KMS-11 (cell line): ENCODE data around the gene MACROD2.

Experiments
- H2AFZ ChIP-seq: fragments of 200-600 bp; sonication (generic); 2 replicates; pipeline ENCODE4 v1.6.1; 2016; ENCODE audit warnings: antibody characterized with exemption, mixed run types, low read depth
- H3K27ac ChIP-seq: fragments of 200-600 bp; sonication (generic); 2 replicates; pipeline ENCODE4 v1.6.1; 2016; ENCODE audit warnings: mild to moderate bottlenecking, mixed run types
- H3K27me3 ChIP-seq: fragments of 200-600 bp; sonication (generic); 2 replicates; pipeline ENCODE4 v1.6.1; 2017; ENCODE audit warnings: mild to moderate bottlenecking, low read depth, mixed run types, moderate library complexity; ENCODE audit not compliant: insufficient read depth
- H3K36me3 ChIP-seq: fragments of 200-600 bp; sonication (generic); 2 replicates; pipeline ENCODE4 v1.6.1; 2017; ENCODE audit warnings: mild to moderate bottlenecking, mixed run types; ENCODE audit not compliant: insufficient read depth
- H3K4me1 ChIP-seq: fragments of 200-600 bp; sonication (generic); 2 replicates; pipeline ENCODE4 v1.6.1; 2016; ENCODE audit warnings: mild to moderate bottlenecking, low read depth, mixed run types; ENCODE audit not compliant: poor library complexity, severe bottlenecking
- H3K4me2 ChIP-seq: fragments of 200-600 bp; sonication (generic); 2 replicates; pipeline ENCODE4 v1.7.0; 2016; ENCODE audit warnings: mild to moderate bottlenecking, mixed run types
- H3K4me3 ChIP-seq: fragments of 200-600 bp; sonication (generic); IDR thresholded peaks from 2 replicates; pipeline ENCODE4 v1.6.1; 2017; ENCODE audit warnings: low read depth, low read length, mixed read lengths; ENCODE audit not compliant: insufficient read depth
- H3K79me2 ChIP-seq: fragments of 200-600 bp; sonication (generic); 2 replicates; pipeline ENCODE4 v1.6.1; 2016; ENCODE audit warnings: low read depth, mixed run types; ENCODE audit not compliant: insufficient read depth
- H3K9ac ChIP-seq: fragments of 200-600 bp; sonication (generic); 2 replicates; pipeline ENCODE4 v1.6.1; 2016; ENCODE audit warnings: mild to moderate bottlenecking, mixed run types
- H4K20me1 ChIP-seq: fragments of 200-600 bp; sonication (generic); 2 replicates; pipeline ENCODE4 v1.6.1; 2016; ENCODE audit warnings: mild to moderate bottlenecking, mixed run types; ENCODE audit not compliant: insufficient read depth
- TF ChIP-seq, protein P1 (sequence below): fragments of 200-600 bp; sonication (generic); conservative IDR thresholded peaks from 2 replicates; pipeline ENCODE4 v1.6.1; 2017; ENCODE audit warnings: low read depth, mild to moderate bottlenecking, antibody characterized with exemption, low read length, moderate library complexity, mixed read lengths

Gene MACROD2

GRCh38 chr20:14913896-14914620 lies 918.7 kb downstream of the MACROD2 start:
- Histone ChIP-seq H4K20me1 (no peaks in the 10 kb centered on the region), H3K36me3 (no peaks in the 10 kb centered on the region), H3K27me3 (no peaks in the 10 kb centered on the region), H3K4me3 (no peak overlapping the region), H2AFZ (no peak overlapping the region), H3K4me1 (no peaks in the 10 kb centered on the region), H3K4me2 (no peak overlapping the region), H3K9ac (no peak overlapping the region), H3K79me2 (no peaks in the 10 kb centered on the region), H3K27ac (no peak overlapping the region)
- TF ChIP-seq, protein P1, sequence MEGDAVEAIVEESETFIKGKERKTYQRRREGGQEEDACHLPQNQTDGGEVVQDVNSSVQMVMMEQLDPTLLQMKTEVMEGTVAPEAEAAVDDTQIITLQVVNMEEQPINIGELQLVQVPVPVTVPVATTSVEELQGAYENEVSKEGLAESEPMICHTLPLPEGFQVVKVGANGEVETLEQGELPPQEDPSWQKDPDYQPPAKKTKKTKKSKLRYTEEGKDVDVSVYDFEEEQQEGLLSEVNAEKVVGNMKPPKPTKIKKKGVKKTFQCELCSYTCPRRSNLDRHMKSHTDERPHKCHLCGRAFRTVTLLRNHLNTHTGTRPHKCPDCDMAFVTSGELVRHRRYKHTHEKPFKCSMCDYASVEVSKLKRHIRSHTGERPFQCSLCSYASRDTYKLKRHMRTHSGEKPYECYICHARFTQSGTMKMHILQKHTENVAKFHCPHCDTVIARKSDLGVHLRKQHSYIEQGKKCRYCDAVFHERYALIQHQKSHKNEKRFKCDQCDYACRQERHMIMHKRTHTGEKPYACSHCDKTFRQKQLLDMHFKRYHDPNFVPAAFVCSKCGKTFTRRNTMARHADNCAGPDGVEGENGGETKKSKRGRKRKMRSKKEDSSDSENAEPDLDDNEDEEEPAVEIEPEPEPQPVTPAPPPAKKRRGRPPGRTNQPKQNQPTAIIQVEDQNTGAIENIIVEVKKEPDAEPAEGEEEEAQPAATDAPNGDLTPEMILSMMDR, result no peak

GRCh38 chr20:14914633-14915032 lies 919.3 kb downstream of the MACROD2 start:
- H3K27ac ChIP-seq, result no peak overlapping the region
- no peak overlapping the region for H3K4me2 ChIP-seq
- no peak overlapping the region for H3K4me3 ChIP-seq
- TF ChIP-seq, protein P1, result no peak
- no peaks in the 10 kb centered on the region for H3K79me2 ChIP-seq
- no peak overlapping the region for H3K9ac ChIP-seq
- H3K27me3 ChIP-seq, result no peaks in the 10 kb centered on the region
- no peaks in the 10 kb centered on the region for H3K36me3 ChIP-seq
- H3K4me1 ChIP-seq, result no peaks in the 10 kb centered on the region
- H2AFZ ChIP-seq, result no peak overlapping the region
- H4K20me1 ChIP-seq, result no peaks in the 10 kb centered on the region

- TF ChIP-seq, protein P1, result no peak
- no peaks in the 10 kb centered on the region for H3K4me1 ChIP-seq
- H3K27ac ChIP-seq, result no peak overlapping the region
- no peaks in the 10 kb centered on the region for H3K27me3 ChIP-seq
- H2AFZ ChIP-seq, result no peak overlapping the region
- H3K9ac ChIP-seq, result no peak overlapping the region
- H3K79me2 ChIP-seq, result no peaks in the 10 kb centered on the region
- H3K4me2 ChIP-seq, result no peak overlapping the region
- no peaks in the 10 kb centered on the region for H3K36me3 ChIP-seq
- no peaks in the 10 kb centered on the region for H4K20me1 ChIP-seq
- H3K4me3 ChIP-seq, result no peak overlapping the region
These were observed 920.0 kb downstream of the MACROD2 start for GRCh38 chr20:14915356-14915755.

GRCh38 chr20:14916360-14916920 lies 921.1 kb downstream of the MACROD2 start:
- H3K9ac ChIP-seq, result no peak overlapping the region
- H3K79me2 ChIP-seq, result no peaks in the 10 kb centered on the region
- H4K20me1 ChIP-seq, result no peaks in the 10 kb centered on the region
- no peak overlapping the region for H3K4me2 ChIP-seq
- H3K4me1 ChIP-seq, result no peaks in the 10 kb centered on the region
- H2AFZ ChIP-seq, result no peak overlapping the region
- TF ChIP-seq, protein P1, result no peak
- H3K27ac ChIP-seq, result no peak overlapping the region
- H3K4me3 ChIP-seq, result no peak overlapping the region
- no peaks in the 10 kb centered on the region for H3K36me3 ChIP-seq
- no peaks in the 10 kb centered on the region for H3K27me3 ChIP-seq
